ENCODE data around the gene EFCAB11.

DNA sequence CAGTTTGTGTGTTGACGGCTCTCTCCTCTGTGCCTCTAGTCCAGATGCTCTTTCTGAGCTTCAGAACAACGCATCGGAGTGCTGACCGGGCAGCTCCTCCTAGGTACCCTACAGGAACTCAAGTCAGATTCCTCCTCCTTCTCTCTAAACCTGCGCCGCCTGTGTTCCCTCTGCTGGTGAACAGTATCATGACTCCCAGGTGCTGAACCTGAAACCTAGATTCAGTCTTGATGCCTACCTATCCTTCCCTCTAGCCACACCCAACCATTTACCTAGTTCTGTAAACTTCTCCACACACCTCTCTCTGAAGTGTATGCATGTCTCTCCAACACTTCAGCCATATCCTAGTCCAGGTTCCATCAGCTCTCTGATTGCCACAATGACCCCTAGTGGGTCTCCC lies 112.7 kb downstream of the EFCAB11 start:
- TF ChIP-seq, protein P1, sequence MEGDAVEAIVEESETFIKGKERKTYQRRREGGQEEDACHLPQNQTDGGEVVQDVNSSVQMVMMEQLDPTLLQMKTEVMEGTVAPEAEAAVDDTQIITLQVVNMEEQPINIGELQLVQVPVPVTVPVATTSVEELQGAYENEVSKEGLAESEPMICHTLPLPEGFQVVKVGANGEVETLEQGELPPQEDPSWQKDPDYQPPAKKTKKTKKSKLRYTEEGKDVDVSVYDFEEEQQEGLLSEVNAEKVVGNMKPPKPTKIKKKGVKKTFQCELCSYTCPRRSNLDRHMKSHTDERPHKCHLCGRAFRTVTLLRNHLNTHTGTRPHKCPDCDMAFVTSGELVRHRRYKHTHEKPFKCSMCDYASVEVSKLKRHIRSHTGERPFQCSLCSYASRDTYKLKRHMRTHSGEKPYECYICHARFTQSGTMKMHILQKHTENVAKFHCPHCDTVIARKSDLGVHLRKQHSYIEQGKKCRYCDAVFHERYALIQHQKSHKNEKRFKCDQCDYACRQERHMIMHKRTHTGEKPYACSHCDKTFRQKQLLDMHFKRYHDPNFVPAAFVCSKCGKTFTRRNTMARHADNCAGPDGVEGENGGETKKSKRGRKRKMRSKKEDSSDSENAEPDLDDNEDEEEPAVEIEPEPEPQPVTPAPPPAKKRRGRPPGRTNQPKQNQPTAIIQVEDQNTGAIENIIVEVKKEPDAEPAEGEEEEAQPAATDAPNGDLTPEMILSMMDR (conservative IDR thresholded peaks at IDR 0.05; ENCODE audit: low read length): no peak
- no peak for TF ChIP-seq EZH2phosphoT487 (IDR thresholded peaks at IDR 0.05; ENCODE audit: borderline replicate concordance)
